Ureter (tissue), 1 donor: ENCODE measurements around the gene ANKRD40CL. TPM values are rescaled to one million over a fixed set of nuclear protein-coding genes. Genes with fewer than 3 reads are reported as not detected.
"Not testable (repeated sequence)": the region's sequence is repeated elsewhere in the genome, so short reads cannot be mapped to it uniquely, and the experiment has no call there.

Source experiments
- DNase-seq: peaks from one replicate; pipeline ENCODE4 v3.0.0-alpha.2; 2020; ENCODE audit warnings: low spot score
- total RNA-seq: library from RNA; stranded (reverse); gene quantifications from one replicate; pipeline ENCODE4 v1.2.4, GENCODE V29; 2023
- donor health status: DM: yes; HTN: yes; CAD: no.

Gene ANKRD40CL, protein sequence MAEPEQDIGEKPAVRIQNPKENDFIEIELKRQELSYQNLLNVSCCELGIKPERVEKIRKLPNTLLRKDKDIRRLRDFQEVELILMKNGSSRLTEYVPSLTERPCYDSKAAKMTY
- not detected for total RNA-seq

DNA sequence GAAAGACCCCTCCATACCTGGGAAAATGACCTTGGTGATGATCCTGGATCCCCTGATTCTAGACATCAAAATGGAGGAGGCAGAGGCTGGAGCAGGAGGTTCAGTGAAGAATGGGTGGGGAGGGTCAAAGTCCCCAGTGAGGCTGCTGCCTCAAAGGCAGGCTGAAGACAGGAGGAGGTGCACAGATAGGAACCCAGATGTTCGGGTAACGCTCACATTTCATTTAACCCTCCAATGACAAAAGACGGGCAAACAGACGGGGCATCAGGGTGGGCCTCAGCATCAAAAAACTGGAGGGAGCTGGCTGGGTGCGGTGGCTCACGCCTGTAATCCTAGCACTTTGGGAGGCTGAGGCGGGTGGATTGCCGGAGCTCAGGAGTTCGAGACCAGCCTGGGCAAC is at the start of gene ANKRD40CL:
TSS of gene ANKRD40CL (minus strand) at position 73 of the 400 bp plus-strand sequence. CDS start 605 bp downstream, outside the sequence.
- DNase-seq = no peak

DNA sequence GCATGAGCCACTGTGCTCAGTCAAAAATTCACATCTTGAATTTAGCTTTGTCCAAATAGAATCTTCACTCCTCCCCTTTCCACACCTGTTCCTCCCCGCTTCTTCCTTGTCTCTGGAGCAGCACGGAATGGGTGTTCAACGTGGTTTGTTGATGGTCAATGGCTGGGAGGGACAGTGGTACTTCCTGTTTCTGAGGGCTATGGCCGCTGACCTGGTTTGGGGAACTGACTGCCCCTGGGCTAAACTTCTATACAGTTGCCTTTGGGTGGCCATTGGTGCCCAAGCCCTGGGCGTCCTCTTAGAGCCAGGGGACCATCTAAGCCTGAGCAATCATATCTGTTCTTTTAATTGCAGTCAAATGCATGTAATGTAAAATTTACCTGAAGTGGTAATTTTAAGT is 49.0 kb upstream of the ANKRD40CL start:
- no peak for DNase-seq

DNA sequence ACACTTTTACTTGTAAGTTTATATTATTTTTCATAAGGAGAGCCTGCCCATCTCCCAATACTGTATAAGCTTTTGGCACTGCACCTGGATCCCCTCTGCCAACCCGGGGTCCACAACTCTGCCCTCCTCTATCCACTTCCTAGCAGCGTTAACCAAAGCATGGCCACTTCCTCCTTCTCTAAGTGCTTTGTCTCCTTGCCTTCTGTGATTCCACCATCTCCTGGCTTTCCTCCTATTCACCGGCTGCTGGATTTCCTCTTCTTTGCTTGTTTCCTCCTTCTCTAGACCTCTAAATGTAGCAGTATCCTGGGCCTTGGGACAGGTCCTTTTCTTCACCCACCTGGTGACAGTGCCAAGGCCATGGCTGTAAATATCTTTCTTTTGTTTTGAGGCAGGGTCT is 48.1 kb upstream of the ANKRD40CL start:
- no peak for DNase-seq

DNA sequence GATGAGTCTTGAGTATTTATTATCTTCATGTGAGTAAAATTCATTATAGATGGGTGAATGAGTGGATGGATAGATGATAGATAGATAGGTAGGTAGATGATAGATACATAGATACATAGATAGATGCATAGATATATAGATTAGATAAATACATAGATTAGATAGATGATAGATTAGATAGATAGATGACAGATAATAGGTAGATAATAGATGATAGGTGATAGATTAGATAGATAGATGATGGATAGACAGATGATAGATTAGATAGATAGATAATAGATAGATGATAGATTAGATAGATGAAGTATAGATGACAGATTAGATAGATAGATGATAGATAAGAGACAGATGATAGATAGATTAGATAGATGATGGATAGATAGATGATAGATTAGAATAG is 46.3 kb upstream of the ANKRD40CL start:
- no peak for DNase-seq

DNA sequence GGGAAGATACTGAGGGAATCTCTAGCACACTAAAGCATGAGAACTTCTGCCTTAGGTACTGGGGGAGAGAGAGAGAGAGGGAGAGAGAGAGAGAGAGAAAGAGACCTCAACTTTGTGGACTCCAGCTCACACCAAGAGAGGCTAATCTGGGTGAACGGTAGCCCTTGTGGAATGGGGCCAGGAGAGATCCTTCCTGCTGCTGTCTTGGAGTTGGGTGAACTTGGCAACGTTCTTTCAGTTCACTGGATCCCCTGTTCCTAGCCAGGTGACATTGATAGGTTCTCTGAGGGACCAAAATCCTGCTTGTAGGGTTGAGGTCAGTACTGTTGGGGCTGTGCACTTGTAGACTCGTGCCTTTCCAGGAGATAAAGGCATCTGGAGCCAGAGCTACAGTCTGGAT is 41.6 kb upstream of the ANKRD40CL start:
- DNase-seq = no peak

GRCh38 chr17:50808413-50808812 is 41.1 kb upstream of the ANKRD40CL start:
- DNase-seq = no peak

GRCh38 chr17:50807675-50808074 is 40.4 kb upstream of the ANKRD40CL start:
- DNase-seq = no peak

- no peak for DNase-seq
Measured at GRCh38 chr17:50807009-50807408, 39.7 kb upstream of the ANKRD40CL start.

GRCh38 chr17:50806141-50806643 is 38.9 kb upstream of the ANKRD40CL start:
- DNase-seq = peak; percentile 53

DNA sequence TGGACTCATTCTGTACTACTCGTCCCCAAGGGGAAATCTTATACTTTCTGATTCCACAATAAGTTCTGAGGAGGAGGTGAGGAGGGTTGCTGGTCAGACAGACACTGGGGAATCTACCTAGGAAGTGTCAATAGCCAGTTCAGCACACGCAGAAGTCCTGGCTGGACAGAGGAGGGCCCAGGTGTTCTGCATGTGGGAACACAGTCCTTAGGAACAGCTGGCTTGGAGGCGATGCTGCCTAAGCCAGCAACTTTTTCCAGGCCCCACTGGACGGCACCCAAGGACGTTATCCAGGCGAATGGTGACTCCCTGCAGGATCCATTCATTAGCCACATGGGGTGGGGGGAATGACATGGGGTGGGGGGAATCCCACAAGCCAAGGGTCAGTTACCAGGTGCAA is 38.2 kb upstream of the ANKRD40CL start:
- DNase-seq = no peak

DNA sequence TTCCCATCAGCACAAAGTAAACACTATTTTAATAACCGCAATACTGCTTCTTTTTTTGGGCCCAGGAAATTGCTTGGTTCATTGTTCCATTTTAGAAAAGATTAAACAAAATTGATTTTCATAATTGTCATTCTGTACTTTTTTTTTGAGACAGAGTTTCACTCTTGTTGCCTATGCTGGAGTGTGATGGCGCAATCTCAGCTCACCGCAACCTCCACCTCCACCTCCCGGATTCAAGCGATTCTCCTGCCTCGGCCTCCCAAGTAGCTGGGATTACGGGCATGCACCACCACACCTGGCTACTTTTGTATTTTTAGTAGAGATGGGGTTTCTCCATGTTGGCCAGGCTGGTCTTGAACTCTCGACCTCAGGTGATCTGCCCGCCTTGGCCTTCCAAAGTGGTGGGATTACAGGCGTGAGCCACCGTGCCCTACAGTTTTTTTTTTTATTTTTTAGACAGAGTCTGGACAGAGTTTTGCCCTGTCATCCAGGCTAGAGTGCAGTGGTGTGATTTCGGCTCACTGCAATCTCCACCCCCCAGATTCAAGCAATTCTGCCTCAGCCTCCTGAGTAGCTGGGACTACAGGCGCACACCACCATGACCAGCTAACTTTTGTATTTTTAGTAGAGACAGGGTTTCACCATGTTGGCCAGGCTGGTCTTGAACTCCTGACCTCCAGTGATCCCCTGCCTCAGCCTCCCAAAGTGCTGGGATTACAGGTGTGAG is 37.6 kb upstream of the ANKRD40CL start:
- DNase-seq = not testable (repeated sequence)

DNA sequence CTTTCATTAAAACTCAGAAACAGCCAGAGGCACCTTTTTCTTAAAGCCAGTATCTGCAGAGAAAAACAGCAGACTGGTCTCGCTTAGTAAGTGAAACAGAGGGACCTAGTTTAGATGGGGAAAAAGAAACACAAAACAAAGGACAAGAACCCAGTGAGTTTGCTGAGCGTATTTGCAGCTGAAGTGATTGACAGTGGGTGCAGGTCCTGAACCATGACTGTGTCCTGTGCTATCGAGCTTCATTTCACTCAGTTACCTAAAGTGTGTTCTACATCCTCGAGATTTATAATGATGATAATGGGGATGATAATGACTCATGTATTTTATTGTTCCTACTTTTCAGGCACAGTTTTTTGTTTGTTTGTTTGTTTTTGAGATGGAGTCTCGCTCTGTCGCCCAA is 36.4 kb upstream of the ANKRD40CL start:
- DNase-seq = no peak

DNA sequence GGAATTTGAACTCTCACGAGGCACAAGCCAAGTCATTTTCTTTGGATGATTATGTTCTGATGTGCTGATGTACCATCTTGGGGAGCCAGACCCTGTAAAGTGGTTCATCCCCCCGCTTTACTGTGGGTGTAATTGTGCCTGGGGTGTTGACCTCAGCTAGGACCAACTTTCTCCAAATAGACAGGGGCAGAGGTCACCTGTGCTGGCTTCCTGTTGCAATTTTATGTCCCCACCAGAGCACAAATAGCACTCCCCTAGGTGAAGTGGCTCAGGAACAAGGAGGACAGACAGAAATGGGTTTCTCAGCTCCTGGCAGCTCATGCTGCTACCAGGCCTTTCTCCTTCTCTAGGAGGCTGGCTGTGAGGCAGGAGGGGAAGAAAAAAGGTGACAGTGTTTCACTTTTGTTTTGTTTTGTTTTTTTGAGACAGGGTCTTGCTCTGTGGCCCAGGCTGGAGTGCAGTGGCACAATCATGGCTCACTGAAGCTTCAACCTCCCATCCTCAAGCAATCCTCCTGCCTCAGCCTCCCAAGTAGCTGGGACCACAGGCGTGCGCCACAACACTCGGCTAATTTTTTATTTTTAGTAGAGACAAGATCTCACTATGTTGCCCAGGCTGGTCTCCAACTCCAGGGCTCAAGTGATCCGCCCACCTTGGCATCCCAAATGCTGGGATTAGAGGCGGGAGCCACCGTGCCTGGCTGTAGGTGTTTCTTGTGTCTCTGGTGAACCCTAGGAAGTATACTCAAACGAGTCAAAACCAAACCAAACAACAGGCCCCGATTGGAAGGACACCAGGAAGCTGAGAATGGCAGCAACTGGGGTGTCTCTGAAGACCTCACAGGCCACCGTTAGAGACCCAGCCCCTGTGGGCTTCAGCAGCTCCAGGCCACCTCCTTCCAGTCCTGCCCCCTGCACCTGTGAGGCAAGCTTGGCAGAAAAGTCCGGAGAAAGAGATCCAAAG is 35.6 kb upstream of the ANKRD40CL start:
- no peak for DNase-seq

- no peak for DNase-seq
Measured at GRCh38 chr17:50800196-50800700, 32.9 kb upstream of the ANKRD40CL start.

- no peak for DNase-seq
Measured at GRCh38 chr17:50799582-50799981, 32.3 kb upstream of the ANKRD40CL start.

DNA sequence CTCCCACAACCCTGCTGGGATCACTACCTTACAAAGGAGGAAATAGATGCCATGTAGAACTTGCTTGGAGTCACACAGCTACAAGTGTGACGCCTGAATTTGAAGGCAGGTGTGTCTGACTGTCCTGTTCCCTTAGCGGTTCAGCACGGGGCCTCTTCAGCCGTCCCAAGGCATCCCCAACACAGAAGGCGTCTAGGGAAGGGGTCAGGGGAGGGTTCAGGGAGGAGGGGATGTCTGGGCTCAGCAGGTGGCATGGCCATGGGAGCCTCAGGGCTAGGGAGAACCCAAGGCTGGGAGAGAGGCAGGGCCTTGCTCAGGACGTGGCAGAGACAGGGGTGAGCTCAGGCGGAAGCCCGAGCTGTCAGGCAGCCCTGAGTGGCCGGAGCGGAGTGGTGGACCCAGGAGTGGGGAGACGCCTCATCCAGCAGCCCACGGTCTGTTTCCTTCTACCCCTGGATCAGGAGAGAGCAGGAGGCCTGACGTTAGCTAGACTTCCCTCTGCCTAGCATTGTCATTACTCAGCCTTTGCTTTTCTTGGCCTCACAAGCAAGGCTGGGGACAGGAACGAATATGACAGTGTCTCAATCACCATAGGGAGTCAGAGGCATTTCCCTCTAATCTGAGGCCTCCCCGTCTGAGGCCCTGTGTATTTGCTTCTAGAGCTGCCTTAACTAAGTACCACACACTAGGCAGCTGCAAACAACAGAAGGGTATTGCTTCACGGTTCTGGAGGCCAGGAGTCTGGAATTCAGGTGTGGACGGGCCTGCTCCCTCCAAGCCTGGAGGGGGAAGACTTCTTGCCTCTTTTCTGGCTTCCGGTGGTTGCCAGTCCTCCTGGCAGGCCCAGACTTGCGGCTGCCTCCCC is 31.3 kb upstream of the ANKRD40CL start:
- peak; percentile 56 for DNase-seq

DNA sequence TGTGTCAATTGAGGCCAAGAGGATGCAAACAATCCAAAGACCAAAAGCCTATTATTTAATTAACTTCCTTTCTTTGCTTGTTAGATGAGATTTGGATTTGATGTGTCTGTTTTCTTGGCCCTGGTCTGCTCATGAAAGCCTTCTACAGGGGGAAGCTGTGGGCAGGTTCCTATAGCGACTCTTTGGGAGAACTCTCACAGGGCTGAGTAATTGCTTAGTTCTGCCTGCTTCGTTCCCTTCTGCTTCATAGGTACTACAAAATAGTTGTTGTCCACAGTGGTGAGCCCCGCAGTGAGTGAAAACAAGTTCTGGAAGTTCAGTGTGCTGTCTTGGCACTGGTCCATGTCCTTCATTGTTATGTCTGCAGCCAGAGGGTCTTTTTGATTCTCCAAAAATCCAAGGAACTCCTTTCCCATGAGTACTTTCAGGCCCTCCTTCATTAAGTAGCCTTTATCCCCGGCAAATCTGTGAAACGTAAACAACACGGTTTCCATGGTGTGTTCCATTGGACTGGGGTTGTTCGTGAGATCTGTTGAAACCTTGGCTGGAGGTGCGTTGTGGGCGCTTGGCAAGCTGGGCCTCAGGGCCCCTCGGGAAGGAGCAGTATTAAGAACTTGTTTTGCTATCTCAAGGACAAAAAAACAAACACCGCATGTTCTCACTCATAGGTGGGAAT is 30.0 kb upstream of the ANKRD40CL start:
- no peak for DNase-seq

- no peak for DNase-seq
Measured at GRCh38 chr17:50794361-50794760, 27.0 kb upstream of the ANKRD40CL start.

DNA sequence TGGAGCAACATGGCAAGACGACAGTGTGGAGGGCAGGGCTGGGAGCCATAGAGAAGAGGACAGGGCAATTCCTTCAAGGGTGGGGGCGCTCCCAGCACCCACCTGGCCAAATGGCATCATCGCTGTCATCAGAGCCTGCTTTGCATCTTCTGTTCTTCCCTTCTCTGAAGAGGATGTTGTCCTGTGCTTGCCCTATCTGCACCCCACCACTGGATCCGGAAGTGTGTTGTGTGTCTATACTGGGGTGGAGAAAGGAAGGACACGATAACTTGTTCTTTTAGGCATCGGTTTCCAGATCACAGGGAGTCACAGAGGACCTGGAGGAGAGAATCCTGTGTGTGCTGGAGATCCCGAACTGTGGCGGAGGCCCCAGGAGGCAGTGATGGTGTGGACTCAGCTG is 25.7 kb upstream of the ANKRD40CL start:
- no peak for DNase-seq

DNA sequence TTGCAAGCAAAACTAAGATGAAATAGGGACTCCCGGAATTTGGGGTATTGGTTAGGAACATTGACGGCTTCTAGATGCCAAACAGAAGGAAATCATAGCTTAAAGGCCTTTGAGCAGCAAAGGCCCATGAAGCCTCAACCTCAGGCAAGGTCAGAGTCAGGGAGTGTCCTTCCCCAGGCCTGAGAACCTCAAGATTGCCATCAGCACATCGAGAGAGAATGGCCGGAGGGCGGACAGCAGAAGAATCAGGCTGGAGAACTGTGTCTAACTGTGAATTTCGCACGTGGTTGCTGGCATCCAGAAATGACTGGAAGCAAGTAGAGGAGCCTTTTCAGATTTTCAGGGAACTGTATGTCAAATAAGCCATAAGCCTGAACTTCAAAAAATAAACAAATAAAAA is 24.8 kb upstream of the ANKRD40CL start:
- DNase-seq = no peak

- DNase-seq = no peak
Measured at GRCh38 chr17:50790618-50791017, 23.3 kb upstream of the ANKRD40CL start.
